H1 (cell line): ENCODE results near the gene MID2. TPM values are rescaled to one million over a fixed set of nuclear protein-coding genes. Genes with fewer than 3 reads are reported as not detected.

Experiments used
- BRCA1 ChIP-seq: IDR thresholded peaks from 2 replicates; pipeline ENCODE4 v1.6.1; 2012; ENCODE audit warnings: low read depth, low read length, improper control_type of control experiment
- CTBP2 ChIP-seq: IDR thresholded peaks from 2 replicates; pipeline ENCODE4 v1.7.0; 2011; ENCODE audit warnings: borderline replicate concordance, mild to moderate bottlenecking, moderate library complexity, mixed read lengths, low read length; ENCODE audit not compliant: insufficient read depth, insufficient read length
- SRF ChIP-seq: IDR thresholded peaks from 2 replicates; pipeline ENCODE4 v1.6.1; 2011; ENCODE audit warnings: mild to moderate bottlenecking, low read depth, low read length, moderate library complexity
- polyA plus RNA-seq, 7 experiments: library from polyadenylated mRNA; depleted of rRNA in 3 of 7; stranded (reverse) in 5 of 7; unstranded in 2 of 7; fragments of >200 nt in 5 of 7; fragments of 200-250 nt in 2 of 7; gene quantifications; 1 replicate in 5 of 7; 2 replicates in 1 of 7; 4 replicates in 1 of 7; pipeline versions ENCODE4 v1.2.1 to v1.2.3, GENCODE V29; 2011 to 2013; ENCODE audit warnings: missing spikeins in 2 of 7, mixed read lengths in 2 of 7
- total RNA-seq: library from RNA; stranded (reverse); fragmentation: NEBNext Ultra II Directional; extraction: Animal tissue kit (Norgen Biotek cat#: 25700); gene quantifications from 2 replicates; pipeline ENCODE4 v1.2.1, GENCODE V29; 2021
- TF ChIP-seq, protein P1 (sequence below): fragments of 300-600 bp; sonication (generic); IDR thresholded peaks from 2 replicates; pipeline ENCODE4 v1.7.1; 2012; ENCODE audit warnings: low read length, moderate library complexity, mild to moderate bottlenecking, inconsistent platforms; ENCODE audit not compliant: insufficient replicate concordance
- TF ChIP-seq, protein P2 (sequence below): IDR thresholded peaks from 2 replicates; pipeline ENCODE4 v1.6.1; 2012; ENCODE audit warnings: inconsistent platforms

Gene MID2
- total and polyA plus RNA-seq, 2 of the 8 experiments (the other 6 are each of a cell fraction or from before 2014, with no cell fraction given): 0.98 to 1.7 TPM

DNA sequence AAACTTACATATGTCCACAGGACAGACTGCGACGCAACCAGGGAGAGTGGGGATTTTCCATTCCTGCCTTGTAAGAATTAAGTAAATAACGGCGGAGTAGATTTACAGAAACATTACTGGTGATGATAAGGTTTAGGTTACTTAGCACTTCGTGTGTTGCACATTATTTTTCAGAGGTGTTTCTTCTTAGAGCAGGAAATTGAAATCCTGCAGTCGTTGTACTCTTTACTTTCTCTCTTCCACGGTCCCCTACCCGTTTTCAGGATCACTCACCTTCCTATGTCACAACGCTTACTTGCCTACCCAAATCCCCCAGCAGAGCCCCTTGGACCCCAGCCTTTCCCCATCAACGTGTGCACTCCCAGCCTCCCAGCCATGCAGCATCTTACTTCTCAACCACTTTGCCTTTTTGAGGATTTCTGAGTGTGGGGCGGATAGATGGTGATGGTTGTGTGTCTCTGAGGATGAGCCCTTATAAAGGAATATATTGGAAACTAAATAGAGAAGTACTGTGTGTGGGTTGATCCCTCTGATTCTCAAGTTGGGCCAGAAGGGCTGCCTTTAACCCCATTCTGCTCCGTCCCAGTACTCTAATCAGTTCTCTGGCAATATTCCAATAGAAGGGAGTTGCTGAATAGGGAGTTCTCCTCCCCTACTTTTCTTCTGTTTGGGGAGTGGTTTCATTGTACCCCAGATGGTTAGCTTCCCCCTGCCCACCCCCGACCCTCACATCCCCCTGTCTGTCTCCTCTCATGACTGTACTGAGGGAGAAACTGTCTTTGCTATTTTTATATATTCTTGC is 1.6 kb downstream of the MID2 start (continued):
- TF ChIP-seq, protein P1, sequence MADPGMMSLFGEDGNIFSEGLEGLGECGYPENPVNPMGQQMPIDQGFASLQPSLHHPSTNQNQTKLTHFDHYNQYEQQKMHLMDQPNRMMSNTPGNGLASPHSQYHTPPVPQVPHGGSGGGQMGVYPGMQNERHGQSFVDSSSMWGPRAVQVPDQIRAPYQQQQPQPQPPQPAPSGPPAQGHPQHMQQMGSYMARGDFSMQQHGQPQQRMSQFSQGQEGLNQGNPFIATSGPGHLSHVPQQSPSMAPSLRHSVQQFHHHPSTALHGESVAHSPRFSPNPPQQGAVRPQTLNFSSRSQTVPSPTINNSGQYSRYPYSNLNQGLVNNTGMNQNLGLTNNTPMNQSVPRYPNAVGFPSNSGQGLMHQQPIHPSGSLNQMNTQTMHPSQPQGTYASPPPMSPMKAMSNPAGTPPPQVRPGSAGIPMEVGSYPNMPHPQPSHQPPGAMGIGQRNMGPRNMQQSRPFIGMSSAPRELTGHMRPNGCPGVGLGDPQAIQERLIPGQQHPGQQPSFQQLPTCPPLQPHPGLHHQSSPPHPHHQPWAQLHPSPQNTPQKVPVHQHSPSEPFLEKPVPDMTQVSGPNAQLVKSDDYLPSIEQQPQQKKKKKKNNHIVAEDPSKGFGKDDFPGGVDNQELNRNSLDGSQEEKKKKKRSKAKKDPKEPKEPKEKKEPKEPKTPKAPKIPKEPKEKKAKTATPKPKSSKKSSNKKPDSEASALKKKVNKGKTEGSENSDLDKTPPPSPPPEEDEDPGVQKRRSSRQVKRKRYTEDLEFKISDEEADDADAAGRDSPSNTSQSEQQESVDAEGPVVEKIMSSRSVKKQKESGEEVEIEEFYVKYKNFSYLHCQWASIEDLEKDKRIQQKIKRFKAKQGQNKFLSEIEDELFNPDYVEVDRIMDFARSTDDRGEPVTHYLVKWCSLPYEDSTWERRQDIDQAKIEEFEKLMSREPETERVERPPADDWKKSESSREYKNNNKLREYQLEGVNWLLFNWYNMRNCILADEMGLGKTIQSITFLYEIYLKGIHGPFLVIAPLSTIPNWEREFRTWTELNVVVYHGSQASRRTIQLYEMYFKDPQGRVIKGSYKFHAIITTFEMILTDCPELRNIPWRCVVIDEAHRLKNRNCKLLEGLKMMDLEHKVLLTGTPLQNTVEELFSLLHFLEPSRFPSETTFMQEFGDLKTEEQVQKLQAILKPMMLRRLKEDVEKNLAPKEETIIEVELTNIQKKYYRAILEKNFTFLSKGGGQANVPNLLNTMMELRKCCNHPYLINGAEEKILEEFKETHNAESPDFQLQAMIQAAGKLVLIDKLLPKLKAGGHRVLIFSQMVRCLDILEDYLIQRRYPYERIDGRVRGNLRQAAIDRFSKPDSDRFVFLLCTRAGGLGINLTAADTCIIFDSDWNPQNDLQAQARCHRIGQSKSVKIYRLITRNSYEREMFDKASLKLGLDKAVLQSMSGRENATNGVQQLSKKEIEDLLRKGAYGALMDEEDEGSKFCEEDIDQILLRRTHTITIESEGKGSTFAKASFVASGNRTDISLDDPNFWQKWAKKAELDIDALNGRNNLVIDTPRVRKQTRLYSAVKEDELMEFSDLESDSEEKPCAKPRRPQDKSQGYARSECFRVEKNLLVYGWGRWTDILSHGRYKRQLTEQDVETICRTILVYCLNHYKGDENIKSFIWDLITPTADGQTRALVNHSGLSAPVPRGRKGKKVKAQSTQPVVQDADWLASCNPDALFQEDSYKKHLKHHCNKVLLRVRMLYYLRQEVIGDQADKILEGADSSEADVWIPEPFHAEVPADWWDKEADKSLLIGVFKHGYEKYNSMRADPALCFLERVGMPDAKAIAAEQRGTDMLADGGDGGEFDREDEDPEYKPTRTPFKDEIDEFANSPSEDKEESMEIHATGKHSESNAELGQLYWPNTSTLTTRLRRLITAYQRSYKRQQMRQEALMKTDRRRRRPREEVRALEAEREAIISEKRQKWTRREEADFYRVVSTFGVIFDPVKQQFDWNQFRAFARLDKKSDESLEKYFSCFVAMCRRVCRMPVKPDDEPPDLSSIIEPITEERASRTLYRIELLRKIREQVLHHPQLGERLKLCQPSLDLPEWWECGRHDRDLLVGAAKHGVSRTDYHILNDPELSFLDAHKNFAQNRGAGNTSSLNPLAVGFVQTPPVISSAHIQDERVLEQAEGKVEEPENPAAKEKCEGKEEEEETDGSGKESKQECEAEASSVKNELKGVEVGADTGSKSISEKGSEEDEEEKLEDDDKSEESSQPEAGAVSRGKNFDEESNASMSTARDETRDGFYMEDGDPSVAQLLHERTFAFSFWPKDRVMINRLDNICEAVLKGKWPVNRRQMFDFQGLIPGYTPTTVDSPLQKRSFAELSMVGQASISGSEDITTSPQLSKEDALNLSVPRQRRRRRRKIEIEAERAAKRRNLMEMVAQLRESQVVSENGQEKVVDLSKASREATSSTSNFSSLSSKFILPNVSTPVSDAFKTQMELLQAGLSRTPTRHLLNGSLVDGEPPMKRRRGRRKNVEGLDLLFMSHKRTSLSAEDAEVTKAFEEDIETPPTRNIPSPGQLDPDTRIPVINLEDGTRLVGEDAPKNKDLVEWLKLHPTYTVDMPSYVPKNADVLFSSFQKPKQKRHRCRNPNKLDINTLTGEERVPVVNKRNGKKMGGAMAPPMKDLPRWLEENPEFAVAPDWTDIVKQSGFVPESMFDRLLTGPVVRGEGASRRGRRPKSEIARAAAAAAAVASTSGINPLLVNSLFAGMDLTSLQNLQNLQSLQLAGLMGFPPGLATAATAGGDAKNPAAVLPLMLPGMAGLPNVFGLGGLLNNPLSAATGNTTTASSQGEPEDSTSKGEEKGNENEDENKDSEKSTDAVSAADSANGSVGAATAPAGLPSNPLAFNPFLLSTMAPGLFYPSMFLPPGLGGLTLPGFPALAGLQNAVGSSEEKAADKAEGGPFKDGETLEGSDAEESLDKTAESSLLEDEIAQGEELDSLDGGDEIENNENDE: no peak
- TF ChIP-seq BRCA1 (no peak), SRF (no peak), CTBP2 (no peak)
- TF ChIP-seq, protein P2, sequence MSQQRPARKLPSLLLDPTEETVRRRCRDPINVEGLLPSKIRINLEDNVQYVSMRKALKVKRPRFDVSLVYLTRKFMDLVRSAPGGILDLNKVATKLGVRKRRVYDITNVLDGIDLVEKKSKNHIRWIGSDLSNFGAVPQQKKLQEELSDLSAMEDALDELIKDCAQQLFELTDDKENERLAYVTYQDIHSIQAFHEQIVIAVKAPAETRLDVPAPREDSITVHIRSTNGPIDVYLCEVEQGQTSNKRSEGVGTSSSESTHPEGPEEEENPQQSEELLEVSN: no peak
